Progenitor cell of endocrine pancreas (in vitro differentiated cells): ENCODE results near the gene IRF2BP2. TPM values are rescaled to one million over a fixed set of nuclear protein-coding genes. Genes with fewer than 3 reads are reported as not detected.
"Not testable (repeated sequence)": the region's sequence is repeated elsewhere in the genome, so short reads cannot be mapped to it uniquely, and the experiment has no call there.

Source experiments
- DNase-seq: peaks from one replicate; pipeline ENCODE4 v3.0.0; 2021; ENCODE audit warnings: low spot score; ENCODE audit not compliant: unreplicated experiment
- H3K27ac Mint-ChIP-seq: 2 replicates; pipeline ENCODE4 v1.8.0; 2021; ENCODE audit warnings: mild to moderate bottlenecking, moderate library complexity, mixed read lengths
- H3K27me3 Mint-ChIP-seq: 2 replicates; pipeline ENCODE4 v1.8.0; 2021; ENCODE audit warnings: mixed read lengths
- H3K36me3 Mint-ChIP-seq: 2 replicates; pipeline ENCODE4 v1.8.0; 2022; ENCODE audit warnings: mixed read lengths; ENCODE audit not compliant: insufficient read depth
- H3K4me1 Mint-ChIP-seq: 2 replicates; pipeline ENCODE4 v1.8.0; 2021; ENCODE audit warnings: low read depth, mixed read lengths
- H3K4me3 Mint-ChIP-seq: 2 replicates; pipeline ENCODE4 v1.8.0; 2021; ENCODE audit warnings: low read depth, mild to moderate bottlenecking, moderate library complexity, mixed read lengths
- H3K9me3 Mint-ChIP-seq: 2 replicates; pipeline ENCODE4 v1.8.0; 2021; ENCODE audit warnings: low read depth, mixed read lengths
- total RNA-seq: library from RNA; stranded (reverse); gene quantifications from 2 replicates; pipeline ENCODE4 v1.2.1, GENCODE V29; 2021
- TF ChIP-seq, protein P1 (sequence below): fragments of 200-600 bp; sonication (generic); IDR thresholded peaks from one replicate; pipeline ENCODE4 v1.5.0; 2021; ENCODE audit warnings: antibody characterized with exemption, mild to moderate bottlenecking; ENCODE audit not compliant: unreplicated experiment

The IRF2BP2 gene
- total RNA-seq, 1 donor from 2014 or later: 214 TPM

DNA sequence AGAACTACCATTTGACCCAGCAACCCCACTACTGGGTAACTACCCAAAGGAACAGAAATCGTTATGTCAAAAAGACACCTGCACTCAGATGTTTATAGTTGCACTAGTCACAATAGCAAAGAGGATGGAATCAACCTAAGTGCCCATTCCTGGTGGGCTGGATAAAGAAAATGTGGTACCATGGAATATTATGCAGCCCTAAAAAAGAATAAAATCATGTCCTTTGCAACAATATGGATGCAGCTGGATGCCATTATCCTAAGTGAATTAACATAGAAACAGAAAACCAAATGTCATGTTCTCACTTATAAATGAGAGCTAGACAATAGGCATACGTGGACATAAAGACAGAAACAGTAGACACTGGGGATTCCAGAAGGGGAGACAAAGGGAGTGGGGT lies 32.5 kb upstream of the IRF2BP2 start:
- Mint-ChIP-seq H3K27ac (peak overlapping the region; percentile 92), H3K4me1 (peaks cover 59% of the 10 kb centered on the region), H3K36me3 (peaks cover 6% of the 10 kb centered on the region), H3K4me3 (no peak overlapping the region), H3K27me3 (no peaks in the 10 kb centered on the region), H3K9me3 (peaks cover 12% of the 10 kb centered on the region)
- DNase-seq: no peak
- TF ChIP-seq, protein P1, sequence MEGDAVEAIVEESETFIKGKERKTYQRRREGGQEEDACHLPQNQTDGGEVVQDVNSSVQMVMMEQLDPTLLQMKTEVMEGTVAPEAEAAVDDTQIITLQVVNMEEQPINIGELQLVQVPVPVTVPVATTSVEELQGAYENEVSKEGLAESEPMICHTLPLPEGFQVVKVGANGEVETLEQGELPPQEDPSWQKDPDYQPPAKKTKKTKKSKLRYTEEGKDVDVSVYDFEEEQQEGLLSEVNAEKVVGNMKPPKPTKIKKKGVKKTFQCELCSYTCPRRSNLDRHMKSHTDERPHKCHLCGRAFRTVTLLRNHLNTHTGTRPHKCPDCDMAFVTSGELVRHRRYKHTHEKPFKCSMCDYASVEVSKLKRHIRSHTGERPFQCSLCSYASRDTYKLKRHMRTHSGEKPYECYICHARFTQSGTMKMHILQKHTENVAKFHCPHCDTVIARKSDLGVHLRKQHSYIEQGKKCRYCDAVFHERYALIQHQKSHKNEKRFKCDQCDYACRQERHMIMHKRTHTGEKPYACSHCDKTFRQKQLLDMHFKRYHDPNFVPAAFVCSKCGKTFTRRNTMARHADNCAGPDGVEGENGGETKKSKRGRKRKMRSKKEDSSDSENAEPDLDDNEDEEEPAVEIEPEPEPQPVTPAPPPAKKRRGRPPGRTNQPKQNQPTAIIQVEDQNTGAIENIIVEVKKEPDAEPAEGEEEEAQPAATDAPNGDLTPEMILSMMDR: no peak

DNA sequence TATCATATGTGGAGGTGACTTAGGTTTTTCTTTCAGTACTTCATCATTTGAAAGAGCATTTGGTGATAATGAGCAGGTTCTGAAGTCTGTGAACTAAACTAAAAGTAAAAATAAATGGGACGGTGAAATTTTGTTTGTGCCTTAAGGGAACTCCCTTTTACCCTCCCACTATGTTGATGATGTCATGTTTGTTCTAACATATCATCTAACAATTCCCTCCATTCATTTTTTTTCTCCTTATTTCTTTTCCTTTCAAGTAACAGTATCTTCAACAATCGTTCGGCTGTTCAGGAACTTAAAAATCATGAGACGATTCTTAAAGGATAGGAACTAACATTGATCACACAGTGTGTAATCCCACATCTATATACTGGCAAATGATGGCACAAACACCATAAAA lies 30.0 kb upstream of the IRF2BP2 start:
- TF ChIP-seq, protein P1: no peak
- Mint-ChIP-seq H3K36me3 (peaks cover 2% of the 10 kb centered on the region), H3K9me3 (peaks cover 3% of the 10 kb centered on the region), H3K4me1 (peaks cover 55% of the 10 kb centered on the region), H3K4me3 (peak overlapping the region; percentile 17), H3K27me3 (no peaks in the 10 kb centered on the region), H3K27ac (peak overlapping the region; percentile 97)
- DNase-seq: no peak

DNA sequence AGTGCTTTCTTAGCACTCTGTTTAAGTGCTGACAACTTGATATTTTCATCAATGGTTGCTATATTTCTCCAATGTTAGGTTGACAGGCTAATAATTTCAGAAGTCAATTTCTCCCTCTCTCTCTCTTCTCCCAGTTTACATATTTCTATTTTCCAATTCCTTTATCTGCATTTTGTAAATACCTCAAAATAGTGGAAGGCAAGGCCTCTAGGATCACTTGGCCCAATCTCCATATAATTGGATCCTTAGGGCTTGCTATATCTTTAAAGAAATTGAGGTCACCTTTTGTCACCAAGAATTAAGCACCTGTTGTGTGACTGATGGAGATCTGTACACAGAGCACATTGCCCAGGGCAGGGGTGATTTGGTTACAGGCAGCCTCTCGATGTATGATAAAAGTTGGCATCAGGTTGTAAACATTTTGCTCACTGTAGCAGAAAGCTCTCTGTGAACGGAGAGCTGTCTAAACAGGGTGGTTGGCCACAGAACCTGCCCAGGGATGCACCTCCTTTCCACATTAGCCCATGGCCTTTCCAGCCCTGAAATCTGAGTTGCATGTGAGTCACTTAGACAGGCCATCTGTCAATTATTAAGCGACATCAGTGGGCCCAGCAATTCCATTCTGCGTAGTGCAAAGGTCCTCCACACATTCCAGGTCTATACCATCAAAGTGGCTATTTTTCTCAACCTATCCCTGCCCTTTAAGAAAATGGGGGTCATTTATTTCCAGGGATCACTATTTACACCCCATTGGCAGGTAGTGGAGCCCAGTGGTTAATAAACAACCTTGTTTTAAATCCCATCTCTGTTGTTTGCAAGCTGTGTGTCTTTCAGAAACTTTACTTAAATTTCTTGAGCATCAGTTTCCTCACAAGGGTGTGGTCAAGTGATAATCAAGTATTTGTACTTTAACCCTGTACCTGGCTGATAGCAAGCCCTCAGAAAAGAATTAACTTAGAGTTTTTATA lies 29.1 kb upstream of the IRF2BP2 start:
- H3K9me3 Mint-ChIP-seq: no peaks in the 10 kb centered on the region
- DNase-seq: no peak
- no peaks in the 10 kb centered on the region for H3K36me3 Mint-ChIP-seq
- peaks cover 48% of the 10 kb centered on the region for H3K4me1 Mint-ChIP-seq
- H3K4me3 Mint-ChIP-seq: no peak overlapping the region
- H3K27me3 Mint-ChIP-seq: no peaks in the 10 kb centered on the region
- H3K27ac Mint-ChIP-seq: peak overlapping the region; percentile 97
- TF ChIP-seq, protein P1: no peak

DNA sequence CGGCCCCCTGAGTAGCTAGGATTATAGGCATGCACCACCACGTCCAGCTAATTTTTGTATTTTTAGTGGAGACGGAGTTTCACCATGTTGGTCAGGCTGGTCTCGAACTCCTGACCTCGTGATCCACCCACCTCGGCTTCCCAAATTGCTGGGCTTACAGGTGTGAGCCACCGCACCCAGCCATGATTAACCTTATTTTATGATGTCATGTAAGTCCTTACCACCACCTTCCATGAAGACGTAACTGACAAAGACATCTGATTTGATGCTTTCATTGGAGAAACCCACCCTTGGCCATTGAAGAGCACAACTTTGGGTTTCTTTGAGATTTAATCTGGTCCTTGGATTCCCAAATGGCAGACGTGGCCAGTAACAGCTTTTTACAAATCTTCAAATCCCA lies 24.9 kb upstream of the IRF2BP2 start:
- H3K9me3 Mint-ChIP-seq, H3K27ac Mint-ChIP-seq, H3K27me3 Mint-ChIP-seq, DNase-seq, H3K4me3 Mint-ChIP-seq, H3K36me3 Mint-ChIP-seq: not testable (repeated sequence)
- H3K4me1 Mint-ChIP-seq: peaks cover 34% of the 10 kb centered on the region

DNA sequence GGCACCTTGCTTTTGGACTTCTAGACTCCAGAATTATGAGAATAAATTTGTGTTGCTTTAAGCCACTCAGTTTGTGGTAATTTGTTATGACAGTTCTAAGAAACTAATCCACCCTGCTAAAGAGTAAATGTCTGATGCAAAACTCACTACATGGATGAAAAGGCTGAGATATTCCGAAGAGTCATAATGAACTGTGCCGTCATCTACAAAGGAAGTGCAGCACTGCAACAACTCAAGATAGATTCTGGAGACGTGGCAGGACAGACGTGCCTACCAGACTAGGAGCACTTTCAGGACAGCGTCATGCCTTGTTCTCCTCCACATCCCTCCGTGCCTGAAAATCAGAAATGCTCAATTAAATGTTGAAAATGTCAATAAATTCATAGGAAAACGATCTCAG lies 24.4 kb upstream of the IRF2BP2 start:
- no peaks in the 10 kb centered on the region for H3K27me3 Mint-ChIP-seq
- no peaks in the 10 kb centered on the region for H3K9me3 Mint-ChIP-seq
- H3K4me1 Mint-ChIP-seq: peaks cover 30% of the 10 kb centered on the region
- no peak overlapping the region for H3K27ac Mint-ChIP-seq
- H3K36me3 Mint-ChIP-seq: no peaks in the 10 kb centered on the region
- H3K4me3 Mint-ChIP-seq: no peak overlapping the region
- no peak for DNase-seq
- TF ChIP-seq, protein P1: no peak
